ENCODE measurements around the gene RIPPLY1. TPM values are rescaled to one million over a fixed set of nuclear protein-coding genes. Genes with fewer than 3 reads are reported as not detected.

RIPPLY1 gene
- total and polyA plus RNA-seq, 8 donors, result 0.28 to 0.40 (median 0.36) TPM; not detected in 2

GRCh38 chrX:106919932-106920452 is 16.9 kb upstream of the RIPPLY1 start, which contains the start of gene CLDN2:
Gene CLDN2 (plus strand): TSS chrX:106920402. CDS start chrX:106928229, 7,827 bp downstream.
- peaks cover 0 to 6% of the 10 kb centered on the region in 2 donors for H3K27me3 ChIP-seq
- no peak for TF ChIP-seq CTCF (IDR thresholded peaks at IDR 0.05)
- no peak within 1 kb of the TSS for H3K27ac ChIP-seq
- H3K9me3 ChIP-seq, result no peaks in the 10 kb centered on the region
- no peaks in the 10 kb centered on the region for H3K4me1 ChIP-seq
- intact Hi-C loops (cut with DNase I), result no loop called here
- no peak within 1 kb of the TSS for H3K4me3 ChIP-seq
- no peak for DNase-seq
- ATAC-seq, result no peak
- no peaks in the 10 kb centered on the region for H3K36me3 ChIP-seq

- no peak for ATAC-seq
- no peak for DNase-seq
- intact Hi-C loops (cut with DNase I), result no loop called here
Measured at GRCh38 chrX:106917830-106918500, 14.8 kb upstream of the RIPPLY1 start.

GRCh38 chrX:106912864-106913263 is 9.7 kb upstream of the RIPPLY1 start:
- no peaks in the 10 kb centered on the region for H3K36me3 ChIP-seq
- H3K4me3 ChIP-seq, result no peak overlapping the region
- no peak for TF ChIP-seq CTCF (IDR thresholded peaks at IDR 0.05)
- no peak for DNase-seq
- no peak overlapping the region for H3K27ac ChIP-seq
- no peak for ATAC-seq
- intact Hi-C loops (cut with DNase I), result no loop called here
- H3K4me1 ChIP-seq, result no peaks in the 10 kb centered on the region
- H3K9me3 ChIP-seq, result no peaks in the 10 kb centered on the region
- H3K27me3 ChIP-seq, result peaks cover 0 to 10% of the 10 kb centered on the region in 2 donors

More at GRCh38 chrX:106917830-106918500, 14.8 kb upstream of the RIPPLY1 start:
- Histone ChIP-seq H3K27me3 (peaks cover 0 to 10% of the 10 kb centered on the region in 2 donors), H3K4me1 (no peaks in the 10 kb centered on the region), H3K27ac (no peak overlapping the region), H3K4me3 (no peak overlapping the region), H3K9me3 (no peaks in the 10 kb centered on the region), H3K36me3 (no peaks in the 10 kb centered on the region)
- TF ChIP-seq CTCF (IDR thresholded peaks at IDR 0.05), result no peak

- Histone ChIP-seq H3K27me3 (no peaks in the 10 kb centered on the region), H3K4me3 (no peak overlapping the region), H3K4me1 (no peaks in the 10 kb centered on the region), H3K36me3 (no peaks in the 10 kb centered on the region), H3K27ac (no peak overlapping the region), H3K9me3 (no peaks in the 10 kb centered on the region)
- no peak for TF ChIP-seq CTCF (IDR thresholded peaks at IDR 0.05)
- DNase-seq (peak in 1 of 4 donors; percentile 52), ATAC-seq (no peak)
- intact Hi-C loops (cut with DNase I), result no loop called here
Measured at GRCh38 chrX:106906361-106906760, 3.2 kb upstream of the RIPPLY1 start.

GRCh38 chrX:106905064-106905708 is 2.0 kb upstream of the RIPPLY1 start:
- Histone ChIP-seq H3K27me3 (no peaks in the 10 kb centered on the region), H3K9me3 (no peaks in the 10 kb centered on the region), H3K27ac (no peak overlapping the region), H3K36me3 (no peaks in the 10 kb centered on the region), H3K4me1 (no peaks in the 10 kb centered on the region), H3K4me3 (no peak overlapping the region)
- intact Hi-C loops (cut with DNase I), result no loop called here
- no peak for TF ChIP-seq CTCF (IDR thresholded peaks at IDR 0.05)
- DNase-seq (no peak), ATAC-seq (no peak)
